Gastrocnemius medialis (tissue), 4 donors: Measurements from ENCODE around the gene IFI6. TPM values are rescaled to one million over a fixed set of nuclear protein-coding genes. Genes with fewer than 3 reads are reported as not detected.

Experiments
- ATAC-seq, 2 donors: fragments of 150-250 bp; one replicate each; pipeline ENCODE4 v1.9.1; 2016
- DNase-seq, 2 donors: peaks; one replicate each; pipeline ENCODE4 v3.0.0-alpha.2; 2019
- H3K27ac ChIP-seq, 4 donors: fragments of 200-600 bp; sonication (generic); 1 replicate in 1 of 4; 2 replicates in 3 of 4; pipeline ENCODE4 v1.5.1; 2016 to 2018; ENCODE audit warnings: mild to moderate bottlenecking in 2 of 4, moderate library complexity in 1 of 4
- H3K27me3 ChIP-seq, 3 donors: fragments of 200-600 bp; sonication (generic) in 2 of 3; 1 replicate in 1 of 3; 2 replicates in 2 of 3; pipeline versions ENCODE4 v1.5.1 to v1.6.0; 2016 to 2019; ENCODE audit warnings: mild to moderate bottlenecking in 1 of 3, moderate library complexity in 1 of 3
- H3K36me3 ChIP-seq, 2 donors: fragments of 200-600 bp; sonication (generic) in 1 of 2; one replicate each; pipeline ENCODE4 v1.5.1; 2017 to 2018
- H3K4me1 ChIP-seq, 2 donors: fragments of 200-600 bp; sonication (generic) in 1 of 2; one replicate each; pipeline ENCODE4 v1.5.1; 2016 to 2017; ENCODE audit warnings: mild to moderate bottlenecking in 2 of 2
- H3K4me3 ChIP-seq, 4 donors: fragments of 200-600 bp; sonication (generic) in 3 of 4; 1 replicate in 1 of 4; 2 replicates in 3 of 4; pipeline ENCODE4 v1.5.1; 2016 to 2019; ENCODE audit warnings: mild to moderate bottlenecking in 2 of 4
- H3K9me3 ChIP-seq, 3 donors: fragments of 200-600 bp; sonication (generic) in 2 of 3; 1 replicate in 1 of 3; 2 replicates in 2 of 3; pipeline ENCODE4 v1.5.1; 2016 to 2019
- CTCF ChIP-seq, 5 experiments: fragments of 450-650 bp in 3 of 5; fragments of 200-600 bp in 2 of 5; sonication (generic) in 2 of 5; IDR thresholded peaks in 4 of 5; conservative IDR thresholded peaks in 1 of 5; 1 replicate in 4 of 5; 2 replicates in 1 of 5; pipeline ENCODE4 v1.5.1; 2016 to 2019; ENCODE audit warnings: antibody characterized with exemption in 5 of 5, mild to moderate bottlenecking in 3 of 5, moderate library complexity in 3 of 5
- POLR2A ChIP-seq, 2 donors: fragments of 450-650 bp; IDR thresholded peaks; one replicate each; pipeline ENCODE4 v1.6.1; 2017; ENCODE audit warnings: antibody characterized with exemption in 2 of 2, mild to moderate bottlenecking in 2 of 2, moderate library complexity in 2 of 2
- in situ Hi-C, 4 donors: fragments of 200-750 bp; cut with MboI; loops; one replicate each; pipeline versions ENCODE4 v1.15.0 to v1.8.0; 2017; ENCODE audit warnings: low sequenced_read_pairs in 4 of 4
- intact Hi-C: fragments of 100-400 bp; cut with DNase I; formaldehyde crosslinking; loops from one replicate; pipeline ENCODE4 v1.15.1; 2023; ENCODE audit warnings: low total_unique reads
- total RNA-seq, 4 donors: library from RNA; depleted of rRNA; stranded (reverse); fragments of >200 nt; gene quantifications; one replicate each; pipeline versions ENCODE4 v1.1.0 to v1.2.3, GENCODE V29; 2016

Gene IFI6
- total RNA-seq, 4 donors from 2014 or later: 7.7 to 25.1 (median 14.5) TPM

DNA sequence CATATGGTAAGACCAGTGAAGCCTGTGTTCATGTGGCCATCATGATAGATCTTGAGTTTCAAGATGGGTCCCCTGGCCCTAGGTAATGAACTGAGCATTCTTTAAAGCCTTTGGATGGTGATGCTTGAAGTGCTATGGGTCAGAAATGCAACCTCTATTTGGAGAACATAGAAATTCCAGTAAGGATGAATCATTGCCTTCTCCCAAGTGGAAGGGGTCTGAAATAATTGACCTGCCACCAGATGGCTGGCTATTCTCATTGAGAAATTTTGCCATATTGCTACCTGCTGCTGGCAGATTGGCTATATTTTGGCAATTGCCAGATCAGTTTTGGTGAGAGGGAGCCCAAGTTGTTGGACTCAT lies 739 bp upstream of the IFI6 start:
- Histone ChIP-seq H3K9me3 (no peaks in the 10 kb centered on the region), H3K4me1 (peaks cover 16 to 27% of the 10 kb centered on the region in 2 donors), H3K36me3 (no peaks in the 10 kb centered on the region), H3K27me3 (no peaks in the 10 kb centered on the region), H3K27ac (peak overlapping the region; percentile 72 to 83 (median 80)), H3K4me3 (peak overlapping the region; percentile 52 to 72 (median 65))
- TF ChIP-seq POLR2A (IDR thresholded peaks at IDR 0.05): no peak
- no peak for TF ChIP-seq CTCF (IDR thresholded peaks at IDR 0.05 in 4 of 5, conservative IDR thresholded peaks at IDR 0.05 in 1 of 5)
- DNase-seq (no peak), ATAC-seq (no peak)
- in situ Hi-C loops (no loop called here), intact Hi-C loops (loop anchor here (1.0 to 5.0 kb wide), 2 partner anchors 53 to 100 kb away; partner anchors contain the start of genes FAM76A and STX12)

GRCh38 chr1:27669876-27670275 lies 2.1 kb downstream of the IFI6 start:
- in situ Hi-C loops: loop anchor here in 3 of 4 donors (5.0 to 10.0 kb wide), 2 partner anchors 63 to 275 kb away; partner anchors contain the start of gene GPR3 (in 2 of the 3)
- H3K4me3 ChIP-seq: peak overlapping the region in 1 of 4 donors; percentile 51

GRCh38 chr1:27668808-27669723 lies 2.9 kb downstream of the IFI6 start:
- Histone ChIP-seq H3K9me3 (no peaks in the 10 kb centered on the region), H3K27ac (peak overlapping the region; percentile 10 to 53 (median 38)), H3K36me3 (no peaks in the 10 kb centered on the region), H3K27me3 (no peaks in the 10 kb centered on the region), H3K4me3 (peak overlapping the region; percentile 47 to 61 (median 52)), H3K4me1 (peaks cover 16 to 27% of the 10 kb centered on the region in 2 donors)
- DNase-seq (peak; percentile 48 to 62), ATAC-seq (peak; percentile 12 to 23)
- in situ Hi-C loops: loop anchor here in 3 of 4 donors (5.0 to 10.0 kb wide), 2 partner anchors 62 to 274 kb away; partner anchors contain the start of gene GPR3 (in 2 of the 3)
- peak; percentile 64 to 94 (median 83) for TF ChIP-seq CTCF (IDR thresholded peaks at IDR 0.05 in 4 of 5, conservative IDR thresholded peaks at IDR 0.05 in 1 of 5)
- no peak for TF ChIP-seq POLR2A (IDR thresholded peaks at IDR 0.05)
- intact Hi-C loops: no loop called here

More at GRCh38 chr1:27669876-27670275, 2.1 kb downstream of the IFI6 start:
- intact Hi-C loops: loop anchor here (5.0 kb wide), 1 partner anchor 102 kb away; the partner anchor contains the start of gene STX12
- TF ChIP-seq POLR2A (IDR thresholded peaks at IDR 0.05): no peak
- no peak for DNase-seq
- Histone ChIP-seq H3K27me3 (no peaks in the 10 kb centered on the region), H3K27ac (no peak overlapping the region), H3K36me3 (no peaks in the 10 kb centered on the region), H3K9me3 (no peaks in the 10 kb centered on the region), H3K4me1 (peaks cover 16 to 27% of the 10 kb centered on the region in 2 donors)
- ATAC-seq: no peak

DNA sequence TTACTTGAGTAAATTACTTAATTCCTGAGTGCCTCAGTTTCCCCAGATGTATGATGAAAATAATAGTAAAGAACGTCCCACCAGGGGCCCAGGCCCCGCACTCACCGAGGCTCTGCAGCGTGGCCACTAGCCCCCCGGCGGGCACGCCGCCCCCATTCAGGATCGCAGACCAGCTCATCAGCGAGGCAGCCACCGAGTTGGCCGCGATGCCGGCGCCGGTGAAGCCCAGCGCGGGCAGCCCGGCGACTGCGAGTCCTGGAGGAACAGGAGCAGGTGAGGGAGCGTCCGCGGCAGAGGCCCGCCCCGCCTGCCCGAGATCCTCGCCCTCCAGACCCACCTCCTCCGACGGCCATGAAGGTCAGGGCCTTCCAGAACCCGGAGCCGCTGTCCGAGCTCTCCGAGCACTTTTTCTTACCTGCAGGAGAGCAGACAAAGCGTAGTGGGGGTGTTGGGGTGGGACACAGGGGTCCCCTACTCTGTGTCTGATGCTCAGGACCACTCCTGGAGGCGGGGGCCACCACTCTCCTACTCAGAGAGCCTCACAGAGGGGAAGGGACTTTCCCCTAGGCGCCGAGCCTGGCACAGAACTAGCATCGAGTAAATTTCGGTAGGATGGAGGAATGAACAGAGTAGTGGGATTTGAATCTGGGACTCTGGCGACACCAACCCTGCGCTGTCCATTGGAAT lies 3.7 kb downstream of the IFI6 start:
- ATAC-seq: no peak
- Histone ChIP-seq H3K27ac (no peak overlapping the region), H3K4me3 (no peak overlapping the region), H3K4me1 (peaks cover 16 to 27% of the 10 kb centered on the region in 2 donors), H3K27me3 (no peaks in the 10 kb centered on the region), H3K9me3 (no peaks in the 10 kb centered on the region), H3K36me3 (no peaks in the 10 kb centered on the region)
- intact Hi-C loops (no loop called here), in situ Hi-C loops (loop anchor here in 3 of 4 donors (5.0 to 10.0 kb wide), 2 partner anchors 61 to 273 kb away; partner anchors contain the start of gene GPR3 (in 2 of the 3))
- TF ChIP-seq POLR2A (IDR thresholded peaks at IDR 0.05): no peak
- no peak for TF ChIP-seq CTCF (IDR thresholded peaks at IDR 0.05 in 4 of 5, conservative IDR thresholded peaks at IDR 0.05 in 1 of 5)
- no peak for DNase-seq
